C4-2B (cell line): ENCODE data around the gene FAM193B.
A peak's percentile ranks its signal among the peaks of the same experiment; 100 is the strongest.

ENCODE experiments used
- H3K27ac ChIP-seq: fragments of 450-650 bp; 2 replicates; pipeline ENCODE4 v1.5.1; 2017
- ZFX ChIP-seq: fragments of 450-650 bp; IDR thresholded peaks from 2 replicates; pipeline ENCODE4 v1.6.1; 2017
- TF ChIP-seq, protein P1 (sequence below): fragments of 450-650 bp; conservative IDR thresholded peaks from 2 replicates; pipeline ENCODE4 v1.5.1; 2017; ENCODE audit warnings: mild to moderate bottlenecking

The FAM193B gene

DNA sequence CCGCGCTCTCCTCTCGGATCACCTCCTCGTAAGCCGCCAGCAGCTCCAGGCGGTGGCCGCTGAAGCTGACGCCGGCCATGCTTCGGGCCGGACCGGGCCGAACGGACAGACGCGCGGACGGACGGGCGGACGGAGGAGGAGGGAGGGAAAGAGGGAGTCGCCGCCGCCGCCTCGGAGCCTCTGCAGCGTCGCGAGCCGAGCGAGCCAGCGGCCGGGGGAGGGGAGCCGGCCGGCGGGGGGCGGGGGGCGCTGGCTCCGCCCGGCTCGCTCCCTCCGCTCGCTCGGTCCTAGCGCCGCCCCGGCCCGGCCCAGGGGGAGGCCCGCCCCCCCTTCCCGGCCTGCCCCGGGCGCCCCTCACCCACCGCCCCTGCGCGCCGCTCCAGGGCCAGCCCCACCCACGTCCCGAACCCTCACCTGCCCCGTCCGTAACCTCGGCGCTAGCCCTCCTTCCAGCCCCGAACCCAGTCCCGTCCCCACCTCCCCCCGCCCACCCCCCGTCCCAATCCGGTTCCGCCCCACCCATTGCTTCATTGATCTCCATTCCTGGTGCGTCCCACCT, 80.8 kb downstream of the FAM193B start, which contains the start of gene DBN1:
DBN1 (minus strand) TSS at position 192 of the 559 bp plus-strand sequence; CDS start at position 79, 113 bp downstream.
- H3K27ac ChIP-seq: peak within 1 kb of the TSS; percentile 70
- TF ChIP-seq, protein P1, sequence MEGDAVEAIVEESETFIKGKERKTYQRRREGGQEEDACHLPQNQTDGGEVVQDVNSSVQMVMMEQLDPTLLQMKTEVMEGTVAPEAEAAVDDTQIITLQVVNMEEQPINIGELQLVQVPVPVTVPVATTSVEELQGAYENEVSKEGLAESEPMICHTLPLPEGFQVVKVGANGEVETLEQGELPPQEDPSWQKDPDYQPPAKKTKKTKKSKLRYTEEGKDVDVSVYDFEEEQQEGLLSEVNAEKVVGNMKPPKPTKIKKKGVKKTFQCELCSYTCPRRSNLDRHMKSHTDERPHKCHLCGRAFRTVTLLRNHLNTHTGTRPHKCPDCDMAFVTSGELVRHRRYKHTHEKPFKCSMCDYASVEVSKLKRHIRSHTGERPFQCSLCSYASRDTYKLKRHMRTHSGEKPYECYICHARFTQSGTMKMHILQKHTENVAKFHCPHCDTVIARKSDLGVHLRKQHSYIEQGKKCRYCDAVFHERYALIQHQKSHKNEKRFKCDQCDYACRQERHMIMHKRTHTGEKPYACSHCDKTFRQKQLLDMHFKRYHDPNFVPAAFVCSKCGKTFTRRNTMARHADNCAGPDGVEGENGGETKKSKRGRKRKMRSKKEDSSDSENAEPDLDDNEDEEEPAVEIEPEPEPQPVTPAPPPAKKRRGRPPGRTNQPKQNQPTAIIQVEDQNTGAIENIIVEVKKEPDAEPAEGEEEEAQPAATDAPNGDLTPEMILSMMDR: no peak
- TF ChIP-seq ZFX: no peak

GRCh38 chr5:177472460-177473442, 81.6 kb downstream of the FAM193B start:
- TF ChIP-seq ZFX: 0 out of 2 replicates have a peak, but pooled peaks have one; percentile 50
- TF ChIP-seq, protein P1: no peak
- H3K27ac ChIP-seq: peak overlapping the region; percentile 70

GRCh38 chr5:177471610-177472356, 82.6 kb downstream of the FAM193B start:
- TF ChIP-seq, protein P1: no peak
- TF ChIP-seq ZFX: no peak

GRCh38 chr5:177470759-177471536, 83.4 kb downstream of the FAM193B start:
- TF ChIP-seq ZFX: no peak
- TF ChIP-seq, protein P1: no peak
- no peak overlapping the region for H3K27ac ChIP-seq

More at GRCh38 chr5:177471610-177472356, 82.6 kb downstream of the FAM193B start:
- peak overlapping the region; percentile 70 for H3K27ac ChIP-seq
